KMS-11 (cell line): Measurements from ENCODE around the gene CEP128.

Experiments
- H2AFZ ChIP-seq: fragments of 200-600 bp; sonication (generic); 2 replicates; pipeline ENCODE4 v1.6.1; 2016; ENCODE audit warnings: antibody characterized with exemption, mixed run types, low read depth
- H3K27ac ChIP-seq: fragments of 200-600 bp; sonication (generic); 2 replicates; pipeline ENCODE4 v1.6.1; 2016; ENCODE audit warnings: mild to moderate bottlenecking, mixed run types
- H3K27me3 ChIP-seq: fragments of 200-600 bp; sonication (generic); 2 replicates; pipeline ENCODE4 v1.6.1; 2017; ENCODE audit warnings: mild to moderate bottlenecking, low read depth, mixed run types, moderate library complexity; ENCODE audit not compliant: insufficient read depth
- H3K36me3 ChIP-seq: fragments of 200-600 bp; sonication (generic); 2 replicates; pipeline ENCODE4 v1.6.1; 2017; ENCODE audit warnings: mild to moderate bottlenecking, mixed run types; ENCODE audit not compliant: insufficient read depth
- H3K4me1 ChIP-seq: fragments of 200-600 bp; sonication (generic); 2 replicates; pipeline ENCODE4 v1.6.1; 2016; ENCODE audit warnings: mild to moderate bottlenecking, low read depth, mixed run types; ENCODE audit not compliant: poor library complexity, severe bottlenecking
- H3K4me2 ChIP-seq: fragments of 200-600 bp; sonication (generic); 2 replicates; pipeline ENCODE4 v1.7.0; 2016; ENCODE audit warnings: mild to moderate bottlenecking, mixed run types
- H3K4me3 ChIP-seq: fragments of 200-600 bp; sonication (generic); IDR thresholded peaks from 2 replicates; pipeline ENCODE4 v1.6.1; 2017; ENCODE audit warnings: low read depth, low read length, mixed read lengths; ENCODE audit not compliant: insufficient read depth
- H3K79me2 ChIP-seq: fragments of 200-600 bp; sonication (generic); 2 replicates; pipeline ENCODE4 v1.6.1; 2016; ENCODE audit warnings: low read depth, mixed run types; ENCODE audit not compliant: insufficient read depth
- H3K9ac ChIP-seq: fragments of 200-600 bp; sonication (generic); 2 replicates; pipeline ENCODE4 v1.6.1; 2016; ENCODE audit warnings: mild to moderate bottlenecking, mixed run types
- H4K20me1 ChIP-seq: fragments of 200-600 bp; sonication (generic); 2 replicates; pipeline ENCODE4 v1.6.1; 2016; ENCODE audit warnings: mild to moderate bottlenecking, mixed run types; ENCODE audit not compliant: insufficient read depth
- CTCF ChIP-seq: fragments of 200-600 bp; sonication (generic); conservative IDR thresholded peaks from 2 replicates; pipeline ENCODE4 v1.6.1; 2017; ENCODE audit warnings: low read depth, mild to moderate bottlenecking, antibody characterized with exemption, low read length, moderate library complexity, mixed read lengths

The CEP128 gene

GRCh38 chr14:80535171-80535570 is 406.4 kb downstream of the CEP128 start:
- Histone ChIP-seq H2AFZ (no peak overlapping the region), H3K79me2 (no peaks in the 10 kb centered on the region), H3K27ac (no peak overlapping the region), H3K9ac (no peak overlapping the region), H3K4me3 (no peak overlapping the region), H3K36me3 (no peaks in the 10 kb centered on the region), H3K4me2 (no peak overlapping the region), H4K20me1 (no peaks in the 10 kb centered on the region), H3K27me3 (no peaks in the 10 kb centered on the region), H3K4me1 (no peaks in the 10 kb centered on the region)
- TF ChIP-seq CTCF = no peak

GRCh38 chr14:80523518-80524117 is 417.9 kb downstream of the CEP128 start:
- no peak overlapping the region for H3K4me3 ChIP-seq

GRCh38 chr14:80522936-80523335 is 418.6 kb downstream of the CEP128 start:
- Histone ChIP-seq H3K4me1 (no peaks in the 10 kb centered on the region), H2AFZ (no peak overlapping the region), H3K27me3 (no peaks in the 10 kb centered on the region), H3K9ac (no peak overlapping the region), H3K79me2 (no peaks in the 10 kb centered on the region), H3K27ac (no peak overlapping the region), H3K4me3 (no peak overlapping the region), H4K20me1 (no peaks in the 10 kb centered on the region), H3K36me3 (no peaks in the 10 kb centered on the region), H3K4me2 (no peak overlapping the region)
- TF ChIP-seq CTCF = no peak

More at GRCh38 chr14:80523518-80524117, 417.9 kb downstream of the CEP128 start:
- Histone ChIP-seq H3K36me3 (no peaks in the 10 kb centered on the region), H2AFZ (no peak overlapping the region), H3K4me2 (no peak overlapping the region), H4K20me1 (no peaks in the 10 kb centered on the region), H3K79me2 (no peaks in the 10 kb centered on the region), H3K4me1 (no peaks in the 10 kb centered on the region), H3K9ac (no peak overlapping the region), H3K27ac (no peak overlapping the region), H3K27me3 (no peaks in the 10 kb centered on the region)
- no peak for TF ChIP-seq CTCF

- no peak overlapping the region for H3K27ac ChIP-seq
- TF ChIP-seq CTCF = no peak
- H3K36me3 ChIP-seq = no peaks in the 10 kb centered on the region
- no peaks in the 10 kb centered on the region for H3K79me2 ChIP-seq
- no peak overlapping the region for H3K9ac ChIP-seq
- no peaks in the 10 kb centered on the region for H3K4me1 ChIP-seq
- no peak overlapping the region for H3K4me3 ChIP-seq
- no peaks in the 10 kb centered on the region for H4K20me1 ChIP-seq
- no peak overlapping the region for H2AFZ ChIP-seq
- H3K4me2 ChIP-seq = no peak overlapping the region
- no peaks in the 10 kb centered on the region for H3K27me3 ChIP-seq
These were observed 419.1 kb downstream of the CEP128 start for GRCh38 chr14:80522411-80522810.
